B cell (primary cell): ENCODE data around the gene BCL2.

Source experiments
- CTCF ChIP-seq: fragments of 200-600 bp; IDR thresholded peaks from one replicate; pipeline ENCODE4 v1.8.0; 2022; ENCODE audit warnings: antibody characterized with exemption, mild to moderate bottlenecking
- EZH2 ChIP-seq: IDR thresholded peaks from 2 replicates; pipeline ENCODE4 v1.6.1; 2012; ENCODE audit warnings: borderline replicate concordance, low read depth, mild to moderate bottlenecking, moderate library complexity, low read length; ENCODE audit not compliant: insufficient read depth, poor library complexity, severe bottlenecking

GRCh38 chr18:63187223-63187574 is 132.4 kb downstream of the BCL2 start:
- no peak for TF ChIP-seq CTCF
- TF ChIP-seq EZH2 = no peak
